HG03060 (cell line): ENCODE results near the gene MCHR1.
"Not testable (repeated sequence)": the region's sequence is repeated elsewhere in the genome, so short reads cannot be mapped to it uniquely, and the experiment has no call there.

Experiments
- ATAC-seq: cut with Tn5 transposase; IDR thresholded peaks from one replicate; pipeline ENCODE4 v1.9.1; 2021; ENCODE audit warnings: low read depth, moderate number of reproducible peaks; ENCODE audit not compliant: unreplicated experiment

Gene MCHR1

DNA sequence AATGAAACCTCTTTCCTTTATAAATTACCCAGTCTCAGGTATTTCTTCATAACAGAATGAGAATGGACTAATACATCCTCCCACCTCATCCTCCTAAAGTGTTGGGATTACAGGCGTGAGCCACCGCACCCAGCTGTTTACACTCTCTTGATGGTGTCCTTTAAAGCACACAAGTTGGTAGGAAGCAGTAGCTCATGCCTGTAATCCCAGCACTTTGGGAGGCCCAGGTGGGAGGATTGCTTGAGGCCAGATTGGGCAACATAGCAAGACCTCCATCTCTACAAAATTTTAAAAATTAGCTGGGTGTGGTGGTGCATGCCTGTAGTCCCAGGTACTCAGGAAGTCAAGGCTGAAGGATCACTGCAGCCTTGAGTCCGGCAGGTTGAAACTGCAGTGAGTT is 23.3 kb upstream of the MCHR1 start:
- not testable (repeated sequence) for ATAC-seq

DNA sequence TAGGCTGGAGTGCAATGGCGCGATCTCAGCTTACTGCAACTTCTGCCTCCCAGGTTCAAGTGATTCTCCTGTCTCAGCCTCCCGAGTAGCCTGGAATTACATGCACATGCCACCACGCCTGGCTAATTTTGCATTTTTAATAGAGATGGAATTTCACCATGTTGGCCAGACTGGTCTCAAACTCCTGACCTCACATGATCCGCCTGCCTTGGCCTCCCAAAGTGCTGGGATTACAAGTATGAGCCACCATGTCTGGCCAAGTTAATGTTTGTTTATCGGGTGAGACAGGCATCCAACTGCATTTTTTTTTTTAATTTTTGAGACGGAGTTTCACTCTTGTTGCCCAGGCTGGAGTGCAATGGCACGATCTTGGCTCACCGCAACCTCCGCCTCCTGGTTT is 22.6 kb upstream of the MCHR1 start:
- ATAC-seq: not testable (repeated sequence)

DNA sequence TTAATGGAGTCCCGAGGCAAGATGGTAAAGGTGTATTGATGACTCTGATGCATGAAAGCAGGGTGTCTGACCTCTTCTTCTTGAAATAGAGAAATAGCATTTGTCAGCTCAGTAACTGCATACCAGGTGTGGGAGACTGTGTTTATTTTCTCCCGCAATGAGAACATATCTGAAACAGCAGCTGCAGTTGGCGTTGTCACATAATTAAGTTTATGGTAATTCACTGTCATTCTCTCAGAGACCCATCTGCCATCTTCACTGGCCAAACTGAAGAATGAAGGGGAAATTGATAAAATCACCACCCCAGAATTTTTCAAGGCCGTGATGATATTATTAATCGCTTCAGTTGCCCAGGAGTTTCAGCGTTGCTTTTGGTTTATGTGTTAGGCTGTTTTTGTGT is 20.1 kb upstream of the MCHR1 start:
- no peak for ATAC-seq

DNA sequence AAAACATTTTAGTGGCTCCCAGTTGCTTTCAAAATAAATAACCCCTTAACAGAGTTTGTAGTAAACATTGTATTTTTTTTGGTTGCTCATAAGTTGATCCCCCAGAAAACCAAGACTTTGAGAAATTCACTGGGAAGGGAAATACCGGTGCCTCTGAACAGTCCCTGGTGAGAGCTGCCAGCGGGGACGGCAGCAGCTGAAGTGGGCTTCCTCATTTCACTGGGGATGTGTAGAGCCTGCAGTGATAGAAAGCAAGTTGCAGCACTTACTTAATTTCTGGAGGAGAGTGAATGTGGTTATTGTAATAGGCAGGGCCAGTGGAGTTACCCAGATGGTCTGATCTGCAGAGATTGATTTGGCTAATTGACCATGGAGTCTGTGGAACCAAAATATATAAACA is 18.6 kb upstream of the MCHR1 start:
- ATAC-seq: no peak

DNA sequence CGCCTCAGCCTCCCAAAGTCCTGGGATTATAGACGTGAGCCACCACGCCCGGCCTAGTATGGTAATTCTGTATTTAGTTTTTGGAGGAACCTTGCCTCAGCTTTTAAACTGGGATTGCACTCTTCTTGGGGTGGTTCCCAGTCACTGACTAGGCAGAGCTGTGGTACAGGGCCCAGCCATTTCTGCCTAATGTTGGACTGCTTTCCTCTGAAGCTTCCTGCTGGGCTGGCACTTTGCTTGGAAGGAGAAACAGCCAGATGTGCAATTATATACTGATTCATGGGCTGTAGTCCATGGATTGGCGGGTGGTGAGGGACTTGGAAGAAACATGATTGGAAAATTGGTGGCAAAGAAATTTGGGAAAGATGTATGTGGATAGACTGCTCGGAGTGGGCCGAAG is 17.6 kb upstream of the MCHR1 start:
- no peak for ATAC-seq

DNA sequence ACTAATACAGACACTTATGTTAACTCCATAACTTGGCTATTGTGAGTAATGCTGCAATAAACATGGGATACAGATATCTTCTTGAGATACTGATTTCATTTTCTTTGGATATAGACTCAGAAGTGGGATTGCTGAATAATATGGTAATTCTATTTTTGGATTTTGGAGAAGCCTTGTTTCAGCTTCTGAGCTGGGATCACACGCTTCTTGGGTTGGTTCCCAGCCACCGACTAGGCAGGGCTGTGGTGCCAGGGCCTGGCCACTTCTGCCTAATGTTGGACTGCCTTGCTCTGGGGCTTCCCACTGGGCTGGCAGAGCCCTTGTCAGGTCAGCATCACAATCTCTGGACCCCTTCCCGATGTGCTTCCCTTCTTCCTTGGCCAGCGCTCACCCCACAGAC is 14.0 kb upstream of the MCHR1 start:
- no peak for ATAC-seq

DNA sequence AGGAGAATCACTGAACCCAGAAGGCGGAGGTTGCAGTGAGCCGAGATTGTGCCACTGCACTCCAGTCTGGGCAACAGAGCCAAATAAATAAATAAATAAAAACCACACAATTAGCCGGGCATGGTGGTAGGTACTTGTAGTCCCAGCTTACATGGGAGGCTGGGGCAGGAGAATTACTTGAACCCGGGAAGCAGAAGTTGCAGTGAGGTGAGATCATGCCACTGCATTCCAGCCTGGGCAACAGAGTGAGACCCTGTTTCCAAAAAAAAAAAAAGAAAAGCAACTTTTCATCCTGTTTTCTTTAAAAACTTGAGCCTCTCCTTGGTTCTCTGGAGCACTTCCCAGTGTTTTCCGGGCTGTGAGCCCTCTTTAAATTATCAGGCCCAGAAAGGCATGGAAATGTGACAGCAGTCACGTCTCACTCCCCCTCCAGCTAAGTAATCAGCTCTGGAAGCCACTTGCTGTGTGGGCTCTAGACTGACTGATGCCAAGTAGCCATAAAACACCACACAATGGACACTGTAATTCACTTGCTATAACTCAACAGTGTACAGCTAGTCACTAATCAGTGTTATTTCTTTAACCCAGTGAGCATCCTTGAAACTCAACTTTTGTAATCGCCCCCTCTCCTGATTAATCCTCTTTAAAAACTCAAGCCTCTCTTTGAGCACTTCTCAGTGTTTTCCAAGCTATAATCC is 13.0 kb upstream of the MCHR1 start:
- no peak for ATAC-seq

DNA sequence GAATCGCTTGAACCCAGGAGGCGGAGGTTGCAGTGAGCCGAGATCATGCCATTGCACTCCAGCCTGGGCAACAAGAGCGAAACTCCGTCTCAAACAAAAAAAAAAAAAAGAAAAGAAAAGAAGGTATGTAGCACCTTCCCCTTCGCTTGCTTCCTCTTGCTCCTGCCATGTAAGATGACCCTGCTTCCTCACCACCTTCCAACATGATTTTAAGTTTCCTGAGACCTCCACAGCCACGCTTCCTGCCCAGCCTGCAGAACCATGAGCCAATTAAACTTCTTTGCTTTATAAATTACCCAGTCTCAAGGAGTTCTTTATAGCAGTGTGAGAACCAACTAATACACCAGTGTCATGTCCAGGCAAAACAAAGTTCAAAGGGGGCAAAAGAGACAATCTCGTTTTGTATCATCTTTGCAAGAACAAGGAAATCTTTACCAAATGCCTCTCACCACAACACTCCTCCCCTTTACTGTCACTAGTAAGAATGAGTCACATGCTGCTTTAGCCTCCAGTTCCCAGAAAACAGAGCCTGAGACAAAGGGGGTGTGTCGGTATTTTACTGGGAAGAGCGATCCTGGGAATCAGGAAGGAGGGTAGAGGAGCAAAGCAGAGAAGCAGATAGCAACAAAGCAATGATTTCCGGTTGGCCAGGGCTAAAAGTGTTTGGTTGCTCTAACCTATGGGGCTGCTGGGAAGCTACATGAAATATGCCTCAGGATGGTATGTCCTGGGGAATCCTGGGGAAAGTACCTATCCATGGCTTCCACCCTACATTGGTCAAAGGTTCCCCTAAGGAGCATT is 10.5 kb upstream of the MCHR1 start:
- no peak for ATAC-seq

DNA sequence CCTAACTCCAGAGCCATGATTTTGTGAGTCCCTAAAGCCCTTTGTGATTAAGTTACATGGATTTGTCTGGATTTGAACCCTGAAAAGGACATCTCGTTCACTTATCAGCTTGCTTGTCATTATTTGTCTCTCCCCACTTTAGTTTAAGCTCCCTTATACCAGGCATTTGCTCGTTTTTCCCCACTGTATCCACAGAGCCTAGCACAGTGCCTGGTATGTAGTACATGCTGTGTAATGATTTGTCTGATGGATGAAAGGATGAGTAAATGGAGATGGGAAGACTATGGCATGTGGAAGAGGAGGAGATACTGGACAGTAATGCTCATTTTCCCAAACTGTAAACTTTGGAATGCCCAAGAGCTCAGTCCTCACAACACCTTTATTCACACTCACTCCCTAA is 9.2 kb upstream of the MCHR1 start:
- ATAC-seq: no peak

DNA sequence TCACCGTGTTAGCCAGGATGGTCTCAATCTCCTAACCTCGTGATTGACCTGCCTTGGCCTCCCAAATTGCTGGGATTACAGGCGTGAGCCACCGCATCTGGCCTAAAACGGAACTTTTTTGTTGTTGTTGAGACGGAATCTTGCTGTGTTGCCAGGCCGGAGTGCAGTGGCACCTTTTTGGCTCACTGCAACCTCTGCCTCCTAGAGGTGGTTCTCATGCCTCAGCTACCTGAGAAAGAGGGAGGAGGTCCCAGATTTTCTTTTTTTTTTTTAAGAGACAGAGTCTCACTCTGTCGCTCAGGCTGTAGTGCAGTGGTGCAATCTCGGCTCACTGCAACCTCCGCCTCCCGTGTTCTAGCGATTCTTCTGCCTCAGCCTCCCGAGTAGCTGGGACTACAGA is 7.9 kb upstream of the MCHR1 start:
- ATAC-seq: no peak

DNA sequence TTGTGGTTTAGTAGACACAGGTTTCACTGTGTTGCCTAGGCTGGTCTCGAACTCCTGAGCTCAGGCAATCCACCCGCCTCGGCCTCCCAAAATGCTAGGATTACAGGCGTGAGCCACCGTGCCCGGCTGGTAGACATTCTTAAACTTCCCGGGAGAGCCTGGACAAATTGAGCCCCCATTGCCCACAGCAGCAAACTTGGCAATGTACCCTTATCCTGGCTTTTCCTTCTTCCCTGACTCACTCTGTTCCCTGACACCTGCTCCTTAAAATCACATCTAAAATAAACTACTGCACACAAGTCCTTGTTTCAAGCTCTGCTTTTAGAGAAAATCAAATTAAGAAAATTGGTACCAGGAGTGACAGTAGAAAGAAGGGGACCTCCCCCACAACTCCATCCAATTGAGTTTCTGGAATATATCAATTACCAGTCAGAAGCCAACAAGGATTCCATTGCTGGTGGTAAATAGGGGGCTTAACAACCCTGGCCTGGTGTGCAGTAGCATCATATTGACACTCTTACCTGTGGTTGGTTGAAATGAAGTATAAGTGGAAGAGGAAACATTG is 7.4 kb upstream of the MCHR1 start:
- ATAC-seq: no peak

DNA sequence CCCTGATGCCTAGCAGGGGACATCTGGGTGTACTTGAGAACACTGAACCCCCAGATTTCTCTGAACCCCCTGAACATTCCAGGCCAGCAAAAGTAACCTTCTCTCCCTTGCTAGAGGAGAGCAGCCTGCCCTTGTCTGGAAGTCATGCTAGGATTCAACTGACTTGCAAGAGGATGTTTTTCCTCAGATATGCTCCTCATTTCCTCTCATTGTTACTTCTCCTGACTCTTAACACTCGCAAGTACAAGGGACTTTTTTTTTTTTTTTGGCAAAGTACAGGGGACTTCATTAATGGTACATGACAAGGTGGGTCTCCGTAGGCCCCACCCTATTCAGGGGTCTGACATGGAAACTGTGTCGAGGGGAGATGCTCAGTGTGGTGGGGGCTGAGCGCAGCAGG is 6.3 kb upstream of the MCHR1 start:
- no peak for ATAC-seq

DNA sequence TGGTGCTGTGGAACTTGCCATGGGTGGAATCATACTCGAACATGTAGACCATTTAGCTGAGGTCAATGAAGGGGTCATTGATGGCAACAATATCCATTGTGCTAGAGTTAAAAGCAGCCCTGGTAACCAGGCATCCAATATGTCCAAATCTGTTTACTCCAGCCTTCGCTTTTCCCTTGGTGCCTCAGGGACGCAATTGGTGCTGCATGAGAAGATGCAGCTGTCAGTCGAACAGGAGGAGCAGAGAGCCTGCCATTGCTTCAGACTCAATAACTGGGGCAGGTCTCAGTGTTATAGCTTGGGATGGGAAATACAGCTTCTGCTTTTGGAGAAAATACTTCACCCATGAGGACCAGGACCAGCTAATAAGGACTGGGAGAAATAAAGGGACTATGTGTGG is 5.0 kb upstream of the MCHR1 start:
- ATAC-seq: no peak

DNA sequence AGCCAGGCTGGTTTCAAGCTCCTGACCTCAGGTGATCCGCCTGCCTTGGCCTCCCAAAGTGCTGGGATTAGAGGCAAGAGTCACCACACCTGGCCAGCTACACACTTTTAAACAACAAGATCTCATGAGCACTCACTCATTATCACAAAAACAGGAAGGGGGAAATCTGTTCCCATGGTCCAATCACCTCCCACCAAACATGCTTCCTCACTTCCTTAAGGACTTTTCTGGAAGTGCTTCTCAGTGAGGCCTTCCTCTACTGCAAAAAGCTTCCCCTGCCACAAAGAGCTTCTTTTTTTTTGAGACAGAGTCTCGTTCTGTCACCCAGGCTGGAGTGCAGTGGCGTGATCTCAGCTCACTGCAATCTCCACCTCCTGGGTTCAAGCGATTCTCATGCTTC is 3.1 kb upstream of the MCHR1 start:
- not testable (repeated sequence) for ATAC-seq

DNA sequence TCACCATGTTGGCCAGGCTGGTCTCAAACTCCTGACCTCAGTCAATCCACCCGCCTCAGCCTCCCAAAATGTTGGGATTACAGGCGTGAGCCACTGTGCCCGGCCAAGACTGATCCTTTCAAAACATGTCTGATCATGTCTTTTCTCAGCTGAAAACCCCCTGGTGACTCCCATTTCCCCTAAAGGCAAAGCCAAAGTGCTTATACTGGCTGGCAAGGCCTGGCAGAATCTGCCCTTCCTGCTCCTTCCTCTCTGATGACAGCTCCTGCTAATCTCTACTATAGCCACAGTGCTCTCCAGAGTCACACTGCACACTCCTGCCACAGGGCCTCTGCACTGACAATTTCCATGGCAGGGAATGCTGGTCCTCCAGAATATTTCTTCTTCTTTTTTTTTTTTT is 2.6 kb upstream of the MCHR1 start:
- ATAC-seq: no peak

DNA sequence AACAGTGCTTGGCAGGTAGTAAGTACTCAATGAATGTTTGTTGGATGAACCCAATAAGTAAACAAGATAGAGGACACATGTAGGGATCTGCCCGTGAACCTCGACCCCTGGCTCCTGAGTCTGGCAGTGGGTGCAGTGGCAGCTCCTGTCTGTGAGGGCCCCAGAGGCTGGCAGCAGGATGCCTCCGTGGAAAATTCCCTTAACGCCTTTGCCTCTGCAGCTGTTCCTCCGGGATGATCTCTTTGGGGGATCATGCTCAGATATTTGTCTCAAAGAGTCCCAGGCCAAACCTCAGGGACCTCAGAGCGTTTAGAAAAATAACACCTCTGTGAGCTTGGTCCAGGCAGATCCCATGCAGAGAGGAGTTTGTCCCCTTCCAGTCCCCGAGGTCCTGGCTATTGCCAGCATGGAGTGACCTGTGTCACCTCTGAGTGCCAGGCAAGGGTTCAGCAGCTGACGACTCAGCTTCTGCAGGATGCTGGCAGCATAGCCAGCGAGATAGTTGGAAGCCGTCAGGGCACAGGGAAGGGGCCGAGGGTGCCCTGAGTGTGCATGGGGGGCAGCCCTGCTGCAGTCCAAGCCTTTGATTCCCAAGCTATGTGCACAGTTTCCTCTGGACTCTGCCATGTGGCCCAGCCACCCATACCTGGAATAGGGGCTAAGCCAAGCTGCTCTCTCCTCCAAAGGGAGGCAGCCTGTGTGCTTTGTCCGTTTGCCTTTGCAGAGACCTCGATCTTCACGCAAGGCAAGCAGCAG is 613 bp upstream of the MCHR1 start:
- no peak for ATAC-seq

DNA sequence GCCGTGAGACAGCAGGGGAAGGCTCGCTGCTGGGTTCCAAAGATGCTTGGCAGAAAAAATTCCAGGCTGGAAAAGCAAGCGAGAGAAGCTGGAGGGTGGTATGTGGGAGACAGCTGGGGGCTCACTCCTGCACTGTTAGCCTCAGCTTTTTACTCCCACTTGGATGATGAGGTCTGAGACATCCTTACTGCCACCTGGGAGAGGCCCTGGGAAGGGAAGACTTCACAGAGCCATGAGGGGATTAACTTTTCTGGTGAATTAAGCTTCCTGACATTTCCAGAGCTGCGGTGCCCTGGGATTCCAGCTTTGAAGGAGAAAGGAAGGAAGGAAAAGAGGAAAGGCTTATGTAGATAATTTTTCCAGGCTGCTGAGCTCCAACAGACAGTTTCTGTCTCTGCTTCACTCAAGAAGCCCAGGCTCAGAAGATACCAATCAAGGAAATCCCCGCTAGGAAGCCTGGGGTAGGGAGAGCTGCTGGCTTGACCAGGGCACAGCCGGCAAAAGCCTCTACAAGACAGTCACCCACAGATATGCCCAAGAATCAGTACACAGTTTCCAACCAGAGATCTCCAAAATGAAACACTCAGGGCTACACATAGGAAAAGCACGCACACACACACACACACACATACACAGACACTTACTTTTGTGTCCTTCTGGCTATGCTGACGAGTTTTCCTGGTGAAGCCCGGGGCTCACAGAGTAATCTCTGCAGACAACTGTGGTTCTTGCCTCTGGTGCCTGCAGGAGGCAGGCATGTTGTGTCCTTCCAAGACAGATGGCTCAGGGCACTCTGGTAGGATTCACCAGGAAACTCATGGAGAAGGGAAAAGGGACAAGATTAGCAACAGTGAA is 907 bp downstream of the MCHR1 start:
- no peak for ATAC-seq

DNA sequence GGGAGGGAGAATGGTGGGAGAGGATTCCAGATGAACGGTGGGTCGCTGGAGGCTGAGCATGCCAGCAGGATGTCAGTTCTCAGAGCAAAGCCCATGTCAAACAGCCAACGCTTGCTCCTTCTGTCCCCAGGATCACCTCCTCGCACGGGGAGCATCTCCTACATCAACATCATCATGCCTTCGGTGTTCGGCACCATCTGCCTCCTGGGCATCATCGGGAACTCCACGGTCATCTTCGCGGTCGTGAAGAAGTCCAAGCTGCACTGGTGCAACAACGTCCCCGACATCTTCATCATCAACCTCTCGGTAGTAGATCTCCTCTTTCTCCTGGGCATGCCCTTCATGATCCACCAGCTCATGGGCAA is 1.5 kb downstream of the MCHR1 start:
- ATAC-seq: no peak

DNA sequence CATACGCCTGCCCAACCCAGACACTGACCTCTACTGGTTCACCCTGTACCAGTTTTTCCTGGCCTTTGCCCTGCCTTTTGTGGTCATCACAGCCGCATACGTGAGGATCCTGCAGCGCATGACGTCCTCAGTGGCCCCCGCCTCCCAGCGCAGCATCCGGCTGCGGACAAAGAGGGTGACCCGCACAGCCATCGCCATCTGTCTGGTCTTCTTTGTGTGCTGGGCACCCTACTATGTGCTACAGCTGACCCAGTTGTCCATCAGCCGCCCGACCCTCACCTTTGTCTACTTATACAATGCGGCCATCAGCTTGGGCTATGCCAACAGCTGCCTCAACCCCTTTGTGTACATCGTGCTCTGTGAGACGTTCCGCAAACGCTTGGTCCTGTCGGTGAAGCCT is 2.2 kb downstream of the MCHR1 start:
- no peak for ATAC-seq

DNA sequence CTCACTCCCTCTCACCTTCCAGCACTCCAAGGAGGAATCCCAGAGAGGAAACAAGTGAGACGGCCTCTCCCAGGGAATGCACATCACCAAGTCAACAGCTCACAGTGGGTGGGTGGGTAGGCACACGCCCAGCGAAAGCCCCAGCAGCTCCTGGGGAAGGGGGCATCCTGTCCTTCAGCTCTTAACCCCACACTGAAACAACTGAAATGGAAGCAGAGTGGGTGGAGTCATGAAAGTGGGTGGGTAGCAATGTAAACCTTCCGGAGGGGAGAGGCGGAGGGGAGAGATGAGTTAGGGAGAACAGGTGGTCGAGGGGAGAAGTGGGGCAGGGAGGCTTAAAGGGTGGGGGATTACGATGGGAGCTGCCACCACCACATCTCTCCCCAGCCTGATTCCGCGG is 5.4 kb downstream of the MCHR1 start:
- ATAC-seq: no peak
